ENCODE measurements around the gene SLC9A6.
"Not testable (repeated sequence)": the region's sequence is repeated elsewhere in the genome, so short reads cannot be mapped to it uniquely, and the experiment has no call there.

SLC9A6 gene

GRCh38 chrX:136029766-136030165 is 44.5 kb downstream of the SLC9A6 start:
- DNase-seq (ENCODE audit: low read depth in 2 of 2) = no peak

DNA sequence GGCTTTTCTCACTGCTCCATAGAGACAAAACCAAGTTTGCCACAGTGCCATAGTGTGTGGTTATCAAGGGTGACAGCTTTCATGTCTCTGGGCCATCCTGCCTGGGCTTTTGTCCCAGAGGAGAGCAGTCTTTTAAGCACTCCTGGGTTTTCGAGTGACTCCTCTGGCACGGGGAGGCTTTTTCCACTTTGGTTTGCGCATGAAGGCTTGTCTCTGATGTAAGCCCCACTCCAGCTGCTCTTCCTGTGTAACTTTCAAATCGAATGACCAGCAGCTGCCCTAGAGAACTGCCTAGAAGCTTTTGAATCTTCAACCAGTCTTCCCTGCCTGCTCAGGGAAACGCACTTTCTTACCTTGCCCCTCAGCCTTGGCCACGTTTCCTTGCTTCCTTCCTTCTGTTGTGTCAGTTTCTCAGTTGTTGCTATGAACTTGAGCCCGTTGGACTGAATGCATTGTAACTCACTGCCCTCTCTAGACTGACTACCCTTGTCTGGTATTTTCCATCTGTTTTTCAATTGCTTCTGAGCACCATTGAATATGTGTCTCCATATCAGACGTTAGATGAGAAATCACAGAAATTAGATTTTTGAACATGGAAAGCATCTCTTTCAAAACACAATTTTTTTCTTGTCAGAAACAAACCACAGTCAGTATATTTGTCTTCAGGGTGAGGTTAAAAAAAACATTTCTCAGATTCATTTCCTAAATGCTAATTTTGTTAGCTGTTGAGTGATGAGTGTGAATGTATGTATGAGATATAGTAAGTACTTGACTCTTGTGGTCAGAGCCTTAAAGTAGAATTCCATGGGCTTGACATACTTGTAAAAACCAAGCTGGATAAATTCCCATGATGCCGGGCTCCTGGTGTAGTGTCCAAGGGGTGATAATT is 45.3 kb downstream of the SLC9A6 start:
- DNase-seq (ENCODE audit: low read depth in 2 of 2) = no peak

GRCh38 chrX:136031626-136032025 is 46.4 kb downstream of the SLC9A6 start:
- DNase-seq (ENCODE audit: low read depth in 2 of 2) = no peak

- no peak for DNase-seq (ENCODE audit: low read depth in 2 of 2)
Measured at GRCh38 chrX:136032370-136032769, 47.1 kb downstream of the SLC9A6 start.

DNA sequence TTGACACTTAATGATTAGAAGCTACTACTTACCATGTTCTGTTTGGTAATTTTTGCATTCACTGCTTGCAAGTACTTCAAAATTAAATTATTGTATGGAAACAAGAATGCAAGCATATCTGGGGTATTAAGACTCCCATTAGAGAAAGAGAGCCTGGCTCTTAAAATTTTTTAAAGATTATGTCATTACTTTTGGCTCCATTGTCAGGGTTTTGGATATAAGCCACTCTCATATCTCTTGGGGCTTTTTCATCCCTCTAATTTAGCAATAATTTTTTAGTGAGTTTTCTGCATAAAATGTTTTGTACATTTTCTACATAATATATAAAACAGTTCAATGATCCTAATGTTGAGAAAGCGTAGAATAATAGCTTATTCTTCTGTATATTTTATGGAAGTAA is 49.4 kb downstream of the SLC9A6 start:
- no peak for DNase-seq (ENCODE audit: low read depth in 2 of 2)

DNA sequence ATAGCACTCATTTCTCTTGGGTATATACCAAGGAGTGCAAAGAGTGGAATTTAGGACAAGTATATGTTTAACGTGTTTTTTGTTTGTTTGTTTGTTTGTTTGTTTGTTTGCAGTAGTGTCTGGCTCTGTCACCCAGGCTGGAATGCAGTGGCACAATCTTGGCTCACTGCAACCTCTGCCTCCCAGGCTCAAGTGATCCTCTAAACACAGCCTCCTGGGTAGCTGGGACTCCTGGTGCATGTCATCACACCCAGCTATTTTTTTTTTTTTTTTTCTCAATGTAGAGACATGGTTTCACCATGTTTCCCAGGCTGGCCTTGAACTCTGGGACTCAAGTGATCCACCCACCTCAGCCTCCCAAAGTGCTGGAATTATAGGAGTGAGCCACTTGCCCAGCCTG is 50.4 kb downstream of the SLC9A6 start:
- no peak for DNase-seq (ENCODE audit: low read depth in 2 of 2)

- DNase-seq (ENCODE audit: low read depth in 2 of 2) = no peak
Measured at GRCh38 chrX:136039485-136039884, 54.2 kb downstream of the SLC9A6 start.

DNA sequence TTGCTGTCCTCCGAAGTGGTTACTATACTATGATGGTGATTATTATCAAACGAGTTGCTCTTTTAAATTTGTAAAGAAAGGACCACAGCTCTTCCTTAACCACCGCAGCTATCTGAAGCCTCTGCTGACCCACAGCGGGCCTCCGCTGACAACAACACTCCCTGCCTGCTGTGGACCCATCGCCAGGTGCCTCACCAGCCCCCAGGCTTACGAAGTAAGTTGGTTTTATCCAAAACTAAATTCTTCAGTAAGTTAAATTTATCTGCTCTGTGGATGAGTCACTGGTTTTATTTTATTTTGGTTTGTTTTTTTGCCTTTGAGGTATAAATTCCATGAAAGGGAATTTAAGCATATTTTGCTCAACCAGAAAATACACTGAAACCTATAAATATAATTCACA is 54.7 kb downstream of the SLC9A6 start:
- DNase-seq (ENCODE audit: low read depth in 2 of 2) = no peak

DNA sequence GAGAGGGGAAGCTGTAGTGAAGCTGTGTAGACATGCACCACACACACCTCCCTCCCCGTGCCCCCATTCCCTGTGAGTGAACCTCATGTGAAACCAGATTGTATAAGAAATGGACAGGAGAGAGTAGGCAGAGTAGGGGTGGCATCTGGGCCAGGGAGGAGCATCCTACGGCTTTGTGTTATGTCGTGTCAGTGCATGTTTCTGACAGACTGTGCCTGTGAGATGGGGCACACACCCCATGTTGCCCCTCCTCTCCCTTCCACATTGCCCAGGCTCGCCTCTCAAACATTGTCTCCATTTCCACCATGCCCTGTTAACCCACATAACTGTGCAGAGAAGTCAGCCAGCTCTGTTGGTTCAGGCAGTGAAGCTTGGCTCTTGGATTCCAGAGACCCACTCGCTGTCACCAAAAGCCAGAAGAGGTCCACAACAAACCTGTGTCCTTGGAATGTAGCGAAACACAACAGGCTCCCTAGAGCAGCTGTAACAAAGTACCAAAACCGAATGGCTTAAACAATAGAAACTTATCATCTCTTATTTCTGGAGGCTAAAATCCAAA is 56.1 kb downstream of the SLC9A6 start:
- DNase-seq (ENCODE audit: low read depth in 2 of 2) = no peak

GRCh38 chrX:136045008-136045407 is 59.8 kb downstream of the SLC9A6 start:
- DNase-seq (ENCODE audit: low read depth in 2 of 2) = no peak

GRCh38 chrX:136046295-136047015 is 61.2 kb downstream of the SLC9A6 start:
- no peak for DNase-seq (ENCODE audit: low read depth in 2 of 2)

- DNase-seq (ENCODE audit: low read depth in 2 of 2) = no peak
Measured at GRCh38 chrX:136047016-136047642, 61.9 kb downstream of the SLC9A6 start.

GRCh38 chrX:136047969-136048368 is 62.7 kb downstream of the SLC9A6 start:
- no peak for DNase-seq (ENCODE audit: low read depth in 2 of 2)

DNA sequence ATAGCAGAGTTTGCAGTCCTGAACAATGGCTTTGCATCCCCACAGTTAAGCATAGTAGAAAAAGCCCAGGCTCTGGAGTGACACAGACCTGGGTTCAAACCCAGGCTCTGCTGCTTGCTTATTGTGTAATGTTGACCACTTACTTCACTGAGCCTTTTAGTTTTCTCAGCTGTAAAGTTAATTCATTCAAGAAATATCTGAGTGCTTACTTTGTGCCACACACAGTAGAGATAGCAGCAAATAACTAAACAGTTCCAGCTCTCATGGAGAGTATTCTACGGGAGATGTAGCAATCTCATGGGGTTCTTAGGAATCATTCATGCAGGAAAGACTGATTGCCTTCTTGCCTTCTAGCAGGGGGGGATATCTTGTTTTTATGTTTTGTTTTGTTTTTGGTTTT is 63.2 kb downstream of the SLC9A6 start:
- DNase-seq (ENCODE audit: low read depth in 2 of 2) = no peak

- no peak for DNase-seq (ENCODE audit: low read depth in 2 of 2)
Measured at GRCh38 chrX:136049608-136050007, 64.4 kb downstream of the SLC9A6 start.

- DNase-seq (ENCODE audit: low read depth in 2 of 2) = not testable (repeated sequence)
Measured at GRCh38 chrX:136050875-136051274, 65.6 kb downstream of the SLC9A6 start.

DNA sequence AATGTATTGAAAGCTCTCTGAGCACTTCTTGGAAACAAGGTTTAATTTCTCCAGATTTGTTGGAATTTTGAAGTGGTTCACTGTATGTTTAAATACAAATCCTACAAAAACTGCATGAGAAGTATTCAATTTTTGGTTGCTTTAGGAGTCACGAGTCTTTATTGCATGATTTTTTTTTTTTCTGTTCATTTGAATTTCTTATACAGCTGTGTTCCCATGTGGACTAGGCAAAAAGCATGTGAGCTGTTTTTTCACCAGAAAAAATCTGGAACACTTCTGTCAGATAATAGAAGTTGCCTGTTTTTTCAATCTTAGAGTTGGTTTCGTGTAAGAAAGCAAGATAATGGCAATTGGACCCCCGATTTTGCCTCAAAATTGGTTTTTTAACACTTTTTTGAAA is 66.4 kb downstream of the SLC9A6 start:
- no peak for DNase-seq (ENCODE audit: low read depth in 2 of 2)

DNA sequence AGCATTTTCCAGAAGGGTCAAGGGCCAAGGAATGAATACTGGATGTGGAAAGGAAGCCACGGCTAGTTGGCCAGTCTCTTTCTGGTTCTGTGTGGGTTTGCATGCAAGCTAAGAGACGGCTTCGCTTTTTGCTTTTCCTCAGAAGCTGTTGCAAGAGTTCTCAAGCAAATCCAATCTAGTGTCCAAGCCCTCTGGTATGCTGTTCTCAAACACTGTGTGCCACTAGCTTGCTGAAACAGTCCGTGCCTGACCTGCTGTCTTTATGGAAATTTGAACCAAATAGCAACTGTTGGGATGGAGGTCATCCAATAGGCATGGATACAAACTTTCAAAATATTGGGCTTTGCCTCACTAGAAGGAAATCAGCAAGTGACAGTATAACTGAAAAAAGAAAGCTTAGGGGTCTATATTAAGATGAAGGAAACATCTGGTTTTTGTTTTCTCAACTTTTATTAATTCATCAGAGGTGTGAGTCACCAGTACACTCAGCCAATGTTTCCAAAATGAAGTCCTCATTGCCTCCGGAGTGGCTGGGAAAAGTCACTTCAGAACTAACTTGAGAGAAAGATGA is 70.5 kb downstream of the SLC9A6 start:
- no peak for DNase-seq (ENCODE audit: low read depth in 2 of 2)

DNA sequence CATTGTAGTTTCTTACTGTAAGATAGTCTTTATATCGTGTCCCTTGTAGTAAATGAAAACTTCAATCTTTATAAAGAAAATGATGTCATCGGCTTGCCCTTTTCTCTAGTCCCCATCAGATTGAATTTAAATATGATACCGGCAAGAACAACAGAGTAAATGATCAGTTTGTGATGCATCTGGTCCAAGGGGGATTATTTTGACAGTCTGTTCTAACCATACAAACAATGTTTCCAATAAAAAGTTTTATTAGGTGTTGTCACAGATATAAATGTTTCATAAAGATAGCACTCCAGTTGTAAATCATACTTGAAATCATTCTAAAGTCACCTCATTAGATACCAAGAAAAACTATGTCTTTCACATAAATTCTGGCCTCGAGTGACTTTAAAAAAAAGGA is 72.3 kb downstream of the SLC9A6 start:
- no peak for DNase-seq (ENCODE audit: low read depth in 2 of 2)

DNA sequence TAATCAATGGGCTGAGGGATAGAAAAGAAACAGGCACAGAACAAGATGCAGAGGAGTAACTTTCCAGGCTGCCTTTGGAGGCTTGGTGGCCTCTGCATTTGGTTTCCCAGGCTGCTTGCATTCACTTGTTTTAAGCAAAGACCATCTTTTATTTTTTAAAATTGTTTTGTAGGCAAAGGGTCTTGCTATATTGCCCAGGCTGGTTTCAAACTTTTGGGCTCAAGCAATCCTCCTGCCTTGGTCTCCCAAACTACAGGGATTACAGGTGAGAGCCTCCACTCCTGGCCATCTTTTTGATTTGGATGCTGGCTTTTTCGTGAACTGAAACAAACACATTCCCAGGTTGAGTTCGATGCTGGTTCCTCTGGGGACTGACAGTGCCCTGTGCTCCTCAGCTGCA is 74.1 kb downstream of the SLC9A6 start:
- no peak for DNase-seq (ENCODE audit: low read depth in 2 of 2)

DNA sequence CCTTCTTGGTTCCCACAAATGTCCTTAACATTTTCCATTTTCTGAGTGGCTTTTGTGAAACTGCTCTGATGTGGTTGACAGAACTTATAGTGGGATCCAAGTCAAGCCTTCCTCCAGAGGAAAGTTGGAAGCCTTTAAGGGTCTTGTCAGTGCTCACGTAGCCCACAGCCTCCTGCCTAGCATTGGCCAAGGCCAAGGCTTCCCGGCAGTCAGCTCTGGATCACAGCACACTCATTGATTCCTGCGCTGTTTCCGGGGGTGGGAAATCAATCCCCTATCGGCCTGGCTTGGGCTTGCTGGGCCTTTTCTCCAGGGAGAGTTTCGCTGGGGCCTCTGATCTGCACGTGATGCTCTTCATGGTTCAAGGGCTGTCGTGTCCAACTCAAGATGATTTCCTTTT is 76.1 kb downstream of the SLC9A6 start:
- no peak for DNase-seq (ENCODE audit: low read depth in 2 of 2)

DNA sequence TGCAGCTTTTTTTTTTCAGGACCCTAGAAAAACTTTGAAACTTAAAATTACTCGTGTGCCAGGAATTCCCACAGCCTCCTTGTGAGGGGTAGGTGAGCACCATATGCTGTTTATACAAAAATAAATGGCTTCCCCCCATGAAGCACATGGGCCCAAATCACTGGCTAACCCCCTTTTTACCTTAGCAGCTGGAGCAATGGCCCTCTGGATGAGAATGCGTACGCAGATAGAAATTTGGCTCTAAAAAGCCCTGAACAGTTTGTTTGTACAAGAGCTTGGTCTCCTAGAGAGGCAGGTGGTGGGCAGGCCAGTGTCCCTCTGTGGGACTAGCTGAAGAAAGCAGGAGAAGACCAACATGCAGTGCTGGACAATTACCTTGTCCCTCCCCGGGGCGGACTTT is 76.5 kb downstream of the SLC9A6 start:
- DNase-seq (ENCODE audit: low read depth in 2 of 2) = no peak

Measured in stimulated activated CD4-positive, alpha-beta T cell treated with anti-CD3 and anti-CD28 coated beads, Interleukin-12 subunit alpha, Interleukin-12 subunit beta, amount 100 ng/mL, for 24 hours (primary cell).